Upper lobe of left lung (tissue), 6 donors: ENCODE results near the gene FOXO6. TPM values are rescaled to one million over a fixed set of nuclear protein-coding genes. Genes with fewer than 3 reads are reported as not detected.

ENCODE experiments used
- ATAC-seq, 2 donors: fragments of 200-7000 bp; cut with Tn5 transposase; one replicate each; pipeline ENCODE4 v1.9.1; 2022; ENCODE audit warnings: mild to moderate bottlenecking in 2 of 2, moderate library complexity in 2 of 2; ENCODE audit not compliant: low FRiP score in 2 of 2
- DNase-seq, 2 donors: peaks; one replicate each; pipeline ENCODE4 v3.0.0-alpha.2; 2019 to 2020
- H3K27ac ChIP-seq, 4 donors: fragments of 200-600 bp; sonication (generic); one replicate each; pipeline ENCODE4 v1.5.1; 2016 to 2019
- H3K27me3 ChIP-seq, 4 donors: fragments of 200-600 bp; sonication (generic); one replicate each; pipeline ENCODE4 v1.5.1; 2017 to 2019
- H3K36me3 ChIP-seq, 4 donors: fragments of 200-600 bp; sonication (generic); one replicate each; pipeline ENCODE4 v1.5.1; 2016 to 2019
- H3K4me1 ChIP-seq, 4 donors: fragments of 200-600 bp; sonication (generic); one replicate each; pipeline ENCODE4 v1.5.1; 2018 to 2019
- H3K4me3 ChIP-seq, 4 donors: fragments of 200-600 bp; sonication (generic); one replicate each; pipeline ENCODE4 v1.5.1; 2017 to 2019; ENCODE audit warnings: mild to moderate bottlenecking in 2 of 4, moderate library complexity in 1 of 4
- H3K9me3 ChIP-seq, 4 donors: fragments of 200-600 bp; sonication (generic); one replicate each; pipeline ENCODE4 v1.5.1; 2018 to 2019
- CTCF ChIP-seq, 6 experiments: fragments of 450-650 bp in 4 of 6; fragments of 200-600 bp in 2 of 6; sonication (generic) in 2 of 6; IDR thresholded peaks; one replicate each; pipeline ENCODE4 v1.5.1; 2016 to 2019; ENCODE audit warnings: antibody characterized with exemption in 6 of 6
- EP300 ChIP-seq, 4 donors: sonication (generic); formaldehyde crosslinking; IDR thresholded peaks; one replicate each; pipeline ENCODE4 v1.5.1; 2017; ENCODE audit warnings: antibody characterized with exemption in 4 of 4, control low read depth in 2 of 4
- POLR2A ChIP-seq, 4 donors: fragments of 450-650 bp; IDR thresholded peaks; one replicate each; pipeline ENCODE4 v1.5.1; 2016 to 2017; ENCODE audit warnings: antibody characterized with exemption in 4 of 4, mild to moderate bottlenecking in 2 of 4
- POLR2AphosphoS5 ChIP-seq, 2 donors: sonication (generic); formaldehyde crosslinking; IDR thresholded peaks; one replicate each; pipeline ENCODE4 v1.5.1; 2017; ENCODE audit warnings: antibody characterized with exemption in 2 of 2
- WGBS, 2 donors: methylation state at CpG; one replicate each; pipeline ENCODE4 v1.1.5; 2017 to 2018; 5-methylcytosine and 5-hydroxymethylcytosine counted together
- total RNA-seq, 6 donors: library from RNA; depleted of rRNA in 4 of 6; stranded (reverse); fragments of >200 nt in 4 of 6; gene quantifications; one replicate each; pipeline versions ENCODE4 v1.1.0 to v1.2.1, GENCODE V29; 2016 to 2021
- donor health status: DM: no; HTN: no; CAD: no; lungs with moderate emphysema.
- donor health status: DM: no; HTN: yes; CAD: no; lungs with severe emphysema.

FOXO6 gene
- total RNA-seq, 6 donors from 2014 or later = 0.31 to 1.2 (median 0.79) TPM

DNA sequence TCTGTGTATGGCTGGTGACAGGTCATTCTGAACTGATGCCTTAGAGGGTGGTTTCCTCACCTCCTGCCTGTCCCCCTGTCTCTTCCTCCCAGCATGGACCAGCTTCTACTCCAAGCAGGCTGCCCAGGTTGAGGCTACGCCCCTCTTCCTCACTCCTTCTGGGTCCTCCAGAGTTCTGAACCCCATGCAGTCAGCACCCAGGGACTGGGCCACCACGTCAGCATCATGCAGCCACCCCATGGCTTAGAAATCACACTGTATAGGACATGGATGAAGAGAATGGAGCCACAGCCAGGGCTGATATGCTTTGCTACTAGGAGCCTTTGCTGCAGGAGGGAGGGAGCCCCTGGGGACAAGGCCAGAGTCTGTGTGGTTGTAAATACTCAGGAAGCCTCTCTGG, 8.3 kb downstream of the FOXO6 start:
- Histone ChIP-seq H3K9me3 (no peaks in the 10 kb centered on the region), H3K27ac (no peak overlapping the region), H3K4me1 (peaks cover 20 to 25% (median 22%) of the 10 kb centered on the region in 4 donors), H3K36me3 (no peaks in the 10 kb centered on the region), H3K27me3 (peaks cover 0 to 11% (median 5%) of the 10 kb centered on the region in 4 donors), H3K4me3 (no peak overlapping the region)
- DNase-seq = no peak
- no peak for TF ChIP-seq CTCF (IDR thresholded peaks at IDR 0.05)
- TF ChIP-seq POLR2AphosphoS5 (IDR thresholded peaks at IDR 0.05) = no peak
- ATAC-seq = no peak
- 84 to 91% methylated on average over 2 of the region's 2 CpGs for WGBS, 2 donors

DNA sequence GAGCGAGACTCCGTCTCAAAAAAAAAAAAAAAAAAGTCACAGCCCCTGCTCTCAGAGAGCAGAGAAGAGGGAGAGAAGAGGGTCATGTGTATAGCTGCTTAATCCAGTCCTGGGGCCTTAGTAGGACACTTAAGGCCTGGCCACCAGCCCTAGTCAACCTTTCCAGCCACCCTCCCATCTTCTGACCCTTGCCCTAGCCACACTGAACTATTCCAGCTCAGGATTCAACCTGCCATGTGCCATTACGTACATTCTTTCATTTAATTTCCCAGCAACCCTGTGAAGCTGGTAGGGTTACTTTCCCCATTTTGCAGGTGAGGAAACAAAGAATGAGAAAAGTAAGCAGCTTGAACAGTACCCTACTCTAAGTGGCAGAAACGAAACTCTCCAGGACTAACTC, 9.0 kb downstream of the FOXO6 start:
- peaks cover 0 to 11% (median 5%) of the 10 kb centered on the region in 4 donors for H3K27me3 ChIP-seq
- H3K27ac ChIP-seq = no peak overlapping the region
- H3K4me1 ChIP-seq = peaks cover 20 to 25% (median 22%) of the 10 kb centered on the region in 4 donors
- no peak for ATAC-seq
- no peak for DNase-seq
- H3K9me3 ChIP-seq = no peaks in the 10 kb centered on the region
- H3K4me3 ChIP-seq = no peak overlapping the region
- H3K36me3 ChIP-seq = no peaks in the 10 kb centered on the region
- 72 to 78% methylated on average over 4 of the region's 4 CpGs for WGBS, 2 donors
- TF ChIP-seq CTCF (IDR thresholded peaks at IDR 0.05) (no peak), POLR2A (IDR thresholded peaks at IDR 0.05) (no peak), EP300 (IDR thresholded peaks at IDR 0.05) (no peak), POLR2AphosphoS5 (IDR thresholded peaks at IDR 0.05) (no peak)

- ATAC-seq = no peak
- H3K27me3 ChIP-seq = peaks cover 0 to 10% (median 5%) of the 10 kb centered on the region in 4 donors
- H3K36me3 ChIP-seq = no peaks in the 10 kb centered on the region
- H3K4me3 ChIP-seq = no peak overlapping the region
- TF ChIP-seq CTCF (IDR thresholded peaks at IDR 0.05) (no peak), POLR2A (IDR thresholded peaks at IDR 0.05) (no peak), POLR2AphosphoS5 (IDR thresholded peaks at IDR 0.05) (no peak), EP300 (IDR thresholded peaks at IDR 0.05) (no peak)
- H3K27ac ChIP-seq = no peak overlapping the region
- H3K4me1 ChIP-seq = peaks cover 16 to 23% (median 19%) of the 10 kb centered on the region in 4 donors
- WGBS, 2 donors = 91 to 93% methylated on average over 5 of the region's 5 CpGs
- DNase-seq = no peak
- no peaks in the 10 kb centered on the region for H3K9me3 ChIP-seq
These were observed 9.7 kb downstream of the FOXO6 start for GRCh38 chr1:41370756-41371420.

GRCh38 chr1:41371630-41372599, 10.7 kb downstream of the FOXO6 start:
- H3K36me3 ChIP-seq = no peaks in the 10 kb centered on the region
- peaks cover 0 to 2% (median 0%) of the 10 kb centered on the region in 4 donors for H3K27me3 ChIP-seq
- H3K4me1 ChIP-seq = peaks cover 6 to 12% (median 9%) of the 10 kb centered on the region in 4 donors
- WGBS, 2 donors = 40 to 46% methylated on average over 4 to 6 of the region's 7 CpGs
- DNase-seq (no peak), ATAC-seq (peak in 1 of 2 donors; percentile 71)
- H3K9me3 ChIP-seq = no peaks in the 10 kb centered on the region
- no peak overlapping the region for H3K27ac ChIP-seq
- H3K4me3 ChIP-seq = no peak overlapping the region
- TF ChIP-seq POLR2AphosphoS5 (IDR thresholded peaks at IDR 0.05) (no peak), POLR2A (IDR thresholded peaks at IDR 0.05) (no peak), CTCF (IDR thresholded peaks at IDR 0.05) (no peak), EP300 (IDR thresholded peaks at IDR 0.05) (no peak)
